ENCODE measurements around the gene MAMDC2. TPM values are rescaled to one million over a fixed set of nuclear protein-coding genes. Genes with fewer than 3 reads are reported as not detected.

The MAMDC2 gene, protein sequence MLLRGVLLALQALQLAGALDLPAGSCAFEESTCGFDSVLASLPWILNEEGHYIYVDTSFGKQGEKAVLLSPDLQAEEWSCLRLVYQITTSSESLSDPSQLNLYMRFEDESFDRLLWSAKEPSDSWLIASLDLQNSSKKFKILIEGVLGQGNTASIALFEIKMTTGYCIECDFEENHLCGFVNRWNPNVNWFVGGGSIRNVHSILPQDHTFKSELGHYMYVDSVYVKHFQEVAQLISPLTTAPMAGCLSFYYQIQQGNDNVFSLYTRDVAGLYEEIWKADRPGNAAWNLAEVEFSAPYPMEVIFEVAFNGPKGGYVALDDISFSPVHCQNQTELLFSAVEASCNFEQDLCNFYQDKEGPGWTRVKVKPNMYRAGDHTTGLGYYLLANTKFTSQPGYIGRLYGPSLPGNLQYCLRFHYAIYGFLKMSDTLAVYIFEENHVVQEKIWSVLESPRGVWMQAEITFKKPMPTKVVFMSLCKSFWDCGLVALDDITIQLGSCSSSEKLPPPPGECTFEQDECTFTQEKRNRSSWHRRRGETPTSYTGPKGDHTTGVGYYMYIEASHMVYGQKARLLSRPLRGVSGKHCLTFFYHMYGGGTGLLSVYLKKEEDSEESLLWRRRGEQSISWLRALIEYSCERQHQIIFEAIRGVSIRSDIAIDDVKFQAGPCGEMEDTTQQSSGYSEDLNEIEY
- 10 to 100 TPM in 4 of 6 experiments, 1 to 10 TPM in 2; 4.0 to 16.6 (median 13.9) TPM for total RNA-seq (2021; fragmentation: NEBNext Ultra II Directional; extraction: Animal tissue kit (Norgen Biotek cat#: 25700))
- long read RNA-seq, transcript MAMDC2-201 (14 exons, 3,616 nt) = major isoform, 12 of 20 reads
- long read RNA-seq, partial matches to known transcripts = 8 of 20 reads
- long read RNA-seq, other reads (novel, unspliced or antisense) = 0 of 20 reads

DNA sequence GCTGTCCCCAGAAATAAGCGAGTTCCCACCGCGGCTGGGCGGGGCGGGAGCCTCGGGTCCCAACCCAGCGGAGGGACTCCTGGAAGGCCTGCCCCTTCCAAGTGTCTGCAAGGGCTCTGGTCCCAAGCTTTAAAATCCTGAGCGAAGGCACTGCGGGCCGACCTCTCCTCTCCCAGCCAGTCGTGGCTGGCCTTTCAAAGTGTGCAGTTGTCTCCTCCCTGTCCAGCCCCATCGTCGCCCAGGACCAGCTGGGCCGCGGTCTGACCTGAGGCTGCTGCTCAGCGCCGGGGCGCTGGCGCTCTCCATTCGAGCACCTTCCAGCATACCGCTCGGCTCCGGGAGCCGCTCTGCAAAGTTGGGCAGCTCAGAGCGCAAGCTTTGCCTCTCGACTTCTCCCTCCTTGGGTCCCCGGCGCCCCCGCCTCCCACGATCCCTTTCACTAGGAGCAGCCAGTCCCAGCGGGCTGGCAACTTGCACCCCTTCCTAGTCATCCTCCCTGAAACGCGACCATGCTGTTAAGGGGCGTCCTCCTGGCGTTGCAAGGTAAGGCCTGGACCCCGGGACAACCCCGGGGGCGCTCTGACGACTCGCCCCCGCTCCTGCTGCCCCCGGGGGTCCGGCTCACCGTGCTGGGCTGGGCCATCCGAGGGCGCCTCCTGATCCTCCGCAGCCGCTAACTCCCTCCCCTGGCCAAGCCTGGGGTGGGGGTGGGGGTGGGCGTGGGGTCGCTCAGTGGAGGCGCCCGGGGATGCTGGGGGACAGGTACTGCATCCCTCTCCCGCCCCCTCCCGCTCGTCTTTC is at the start of gene MAMDC2:
Gene MAMDC2 (plus strand): TSS at position 160 of the 801 bp plus-strand sequence. CDS start 350 bp downstream, at position 510.
- no peaks in the 10 kb centered on the region; the same call in 1 of the 2 replicates for H3K36me3 Mint-ChIP-seq (ENCODE audit: low read depth)
- H3K4me3 Mint-ChIP-seq = peak within 1 kb of the TSS; percentile 91
- DNase-seq = peak; percentile 19
- H3K9me3 Mint-ChIP-seq = no peaks in the 10 kb centered on the region
- peaks cover 46% of the 10 kb centered on the region for H3K4me1 Mint-ChIP-seq (ENCODE audit: low read depth)
- H3K27me3 Mint-ChIP-seq (ENCODE audit: insufficient read depth) = peaks cover 2% of the 10 kb centered on the region
- TF ChIP-seq, protein P1, sequence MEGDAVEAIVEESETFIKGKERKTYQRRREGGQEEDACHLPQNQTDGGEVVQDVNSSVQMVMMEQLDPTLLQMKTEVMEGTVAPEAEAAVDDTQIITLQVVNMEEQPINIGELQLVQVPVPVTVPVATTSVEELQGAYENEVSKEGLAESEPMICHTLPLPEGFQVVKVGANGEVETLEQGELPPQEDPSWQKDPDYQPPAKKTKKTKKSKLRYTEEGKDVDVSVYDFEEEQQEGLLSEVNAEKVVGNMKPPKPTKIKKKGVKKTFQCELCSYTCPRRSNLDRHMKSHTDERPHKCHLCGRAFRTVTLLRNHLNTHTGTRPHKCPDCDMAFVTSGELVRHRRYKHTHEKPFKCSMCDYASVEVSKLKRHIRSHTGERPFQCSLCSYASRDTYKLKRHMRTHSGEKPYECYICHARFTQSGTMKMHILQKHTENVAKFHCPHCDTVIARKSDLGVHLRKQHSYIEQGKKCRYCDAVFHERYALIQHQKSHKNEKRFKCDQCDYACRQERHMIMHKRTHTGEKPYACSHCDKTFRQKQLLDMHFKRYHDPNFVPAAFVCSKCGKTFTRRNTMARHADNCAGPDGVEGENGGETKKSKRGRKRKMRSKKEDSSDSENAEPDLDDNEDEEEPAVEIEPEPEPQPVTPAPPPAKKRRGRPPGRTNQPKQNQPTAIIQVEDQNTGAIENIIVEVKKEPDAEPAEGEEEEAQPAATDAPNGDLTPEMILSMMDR (IDR thresholded peaks at IDR 0.05) = no peak
- peak within 1 kb of the TSS; percentile 63 for H3K27ac Mint-ChIP-seq

DNA sequence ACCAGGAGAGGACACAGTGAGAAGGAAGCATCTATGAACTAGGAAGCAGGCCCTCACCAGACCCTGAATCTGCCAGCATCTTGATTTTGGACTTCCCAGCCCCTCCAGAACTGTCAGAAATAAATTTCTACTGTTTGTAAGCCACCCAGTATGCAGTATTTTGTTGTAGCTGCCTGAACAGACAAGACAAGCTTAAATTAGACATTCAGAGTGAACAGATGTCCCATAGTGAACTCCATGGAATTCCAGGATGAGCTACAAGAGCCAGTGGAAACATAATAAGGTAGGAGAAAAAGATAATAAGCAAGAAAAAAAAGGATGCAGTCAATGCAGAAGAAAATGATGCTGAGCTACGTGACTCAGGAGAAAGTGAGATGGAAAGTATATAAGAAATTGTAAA is 47.8 kb upstream of the MAMDC2 start:
- Mint-ChIP-seq H3K36me3 (ENCODE audit: low read depth) (no peaks in the 10 kb centered on the region), H3K4me1 (ENCODE audit: low read depth) (no peaks in the 10 kb centered on the region; the same call in 1 of the 2 replicates), H3K4me3 (no peak overlapping the region), H3K27me3 (ENCODE audit: insufficient read depth) (peaks cover 2% of the 10 kb centered on the region), H3K9me3 (no peaks in the 10 kb centered on the region), H3K27ac (no peak overlapping the region)
- TF ChIP-seq, protein P1 (IDR thresholded peaks at IDR 0.05) = no peak
- DNase-seq = no peak

DNA sequence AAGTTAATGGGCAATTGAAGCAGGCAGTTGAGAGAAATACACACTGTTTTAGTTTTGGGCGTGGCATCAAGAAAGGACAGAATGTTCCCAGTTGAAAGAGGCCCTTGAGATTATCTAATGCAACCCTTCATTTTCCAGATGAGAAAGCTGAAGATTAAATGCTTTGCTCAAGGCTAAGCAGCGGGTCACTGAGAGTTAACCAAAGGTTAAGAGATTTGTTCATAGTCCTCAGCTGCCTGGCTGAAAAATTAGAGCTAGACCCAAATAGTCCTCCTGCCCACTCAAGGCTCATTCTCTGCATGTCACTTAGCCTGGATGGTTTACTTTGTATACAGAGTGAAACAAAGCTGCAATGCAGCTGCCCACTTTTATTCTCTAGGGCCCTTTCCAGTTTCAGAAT is 46.7 kb upstream of the MAMDC2 start:
- no peak for DNase-seq
- TF ChIP-seq, protein P1 (IDR thresholded peaks at IDR 0.05) = no peak
- H3K4me3 Mint-ChIP-seq = no peak overlapping the region

DNA sequence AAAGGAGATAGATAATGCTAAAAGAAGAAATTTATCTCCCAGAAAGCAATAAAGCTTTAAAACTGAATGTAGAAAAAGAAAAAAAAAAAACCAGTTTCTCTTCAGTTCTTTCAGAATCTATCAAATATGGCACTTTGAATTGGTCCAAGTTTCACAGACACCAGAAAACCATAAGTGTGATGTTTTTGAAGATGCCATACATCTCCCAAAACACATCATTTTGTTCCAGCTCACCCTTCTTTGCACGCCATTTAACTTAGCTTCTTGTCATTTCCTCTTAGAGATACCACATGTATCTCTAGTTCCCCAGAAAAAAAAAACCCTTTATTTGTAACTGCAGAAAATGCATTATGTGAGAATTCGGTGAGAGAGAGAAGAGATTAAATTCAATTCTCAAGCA is 46.1 kb upstream of the MAMDC2 start:
- Mint-ChIP-seq H3K4me1 (ENCODE audit: low read depth) (no peaks in the 10 kb centered on the region; the same call in 1 of the 2 replicates), H3K27me3 (ENCODE audit: insufficient read depth) (peaks cover 2% of the 10 kb centered on the region; the same call in 1 of the 2 replicates), H3K4me3 (no peak overlapping the region), H3K27ac (no peak overlapping the region), H3K36me3 (ENCODE audit: low read depth) (no peaks in the 10 kb centered on the region), H3K9me3 (no peaks in the 10 kb centered on the region)
- DNase-seq = no peak
- TF ChIP-seq, protein P1 (IDR thresholded peaks at IDR 0.05) = no peak

More for the DNA sequence above, 46.7 kb upstream of the MAMDC2 start:
- Mint-ChIP-seq H3K27ac (no peak overlapping the region), H3K27me3 (ENCODE audit: insufficient read depth) (peaks cover 2% of the 10 kb centered on the region; the same call in 1 of the 2 replicates), H3K36me3 (ENCODE audit: low read depth) (no peaks in the 10 kb centered on the region), H3K9me3 (no peaks in the 10 kb centered on the region), H3K4me1 (ENCODE audit: low read depth) (no peaks in the 10 kb centered on the region; the same call in 1 of the 2 replicates)

DNA sequence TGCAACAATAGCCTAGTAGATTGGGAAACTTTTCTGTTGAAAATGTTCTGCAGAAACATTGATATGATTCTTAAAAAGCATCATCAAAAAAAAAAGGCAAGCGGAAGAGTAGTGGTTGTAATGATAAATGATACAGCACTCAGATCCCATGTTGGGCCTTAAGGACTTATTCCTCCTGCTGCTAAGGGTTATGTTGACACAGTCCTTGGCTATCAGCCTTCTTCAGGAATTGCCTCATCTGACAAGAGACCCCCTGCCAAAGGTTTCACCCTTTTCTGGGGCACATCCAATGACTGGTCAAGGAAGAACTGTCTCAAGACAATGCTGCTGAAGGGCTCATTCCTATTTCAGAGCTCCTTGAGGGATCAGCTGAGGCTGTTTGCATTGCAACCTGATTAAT is 44.3 kb upstream of the MAMDC2 start:
- no peaks in the 10 kb centered on the region for H3K36me3 Mint-ChIP-seq (ENCODE audit: low read depth)
- TF ChIP-seq, protein P1 (IDR thresholded peaks at IDR 0.05) = no peak

More for the DNA sequence above, 44.3 kb upstream of the MAMDC2 start:
- no peak for DNase-seq
- 0 out of 2 replicates have a peak, but pooled peaks cover 4% of the 10 kb centered on the region for H3K9me3 Mint-ChIP-seq
- H3K27ac Mint-ChIP-seq = no peak overlapping the region
- H3K27me3 Mint-ChIP-seq (ENCODE audit: insufficient read depth) = no peaks in the 10 kb centered on the region
- H3K4me3 Mint-ChIP-seq = no peak overlapping the region
- H3K4me1 Mint-ChIP-seq (ENCODE audit: low read depth) = peaks cover 10% of the 10 kb centered on the region
